Ovary (tissue), 9 donors: ENCODE measurements around the gene KRT71. TPM values are rescaled to one million over a fixed set of nuclear protein-coding genes. Genes with fewer than 3 reads are reported as not detected.

Source experiments
- DNase-seq, 5 donors: peaks; one replicate each; pipeline ENCODE4 v3.0.0-alpha.2; 2019 to 2020
- H3K27ac ChIP-seq, 2 donors: fragments of 200-600 bp; one replicate each; pipeline versions ENCODE4 v1.5.1 to v1.8.0; 2019 to 2022
- H3K27me3 ChIP-seq: fragments of 200-600 bp; one replicate; pipeline ENCODE4 v1.8.0; 2022
- H3K36me3 ChIP-seq: fragments of 200-600 bp; sonication (generic); one replicate; pipeline ENCODE4 v1.5.1; 2019
- H3K4me1 ChIP-seq: one replicate; pipeline ENCODE4 v1.8.1; 2013; ENCODE audit warnings: mild to moderate bottlenecking, moderate library complexity; ENCODE audit not compliant: insufficient read depth
- H3K4me3 ChIP-seq: fragments of 200-600 bp; sonication (generic); one replicate; pipeline ENCODE4 v1.5.1; 2017
- H3K9me3 ChIP-seq, 2 donors: fragments of 200-600 bp in 1 of 2; sonication (generic) in 1 of 2; one replicate each; pipeline versions ENCODE4 v1.5.1 to v1.8.1; 2013 to 2019; ENCODE audit warnings: mild to moderate bottlenecking in 1 of 2, moderate library complexity in 1 of 2
- EP300 ChIP-seq: sonication (generic); formaldehyde crosslinking; IDR thresholded peaks from one replicate; pipeline ENCODE4 v1.6.1; 2017; ENCODE audit warnings: antibody characterized with exemption
- POLR2A ChIP-seq: fragments of 450-650 bp; IDR thresholded peaks from one replicate; pipeline ENCODE4 v1.6.1; 2017; ENCODE audit warnings: antibody characterized with exemption, mild to moderate bottlenecking, moderate library complexity
- WGBS, 3 donors: extraction: QIAGEN DNeasy Blood & Tissue Kit in 1 of 3; methylation state at CpG; one replicate each; pipeline versions ENCODE4 v1.1.5 to v1.1.7; 2013 to 2017; 5-methylcytosine and 5-hydroxymethylcytosine counted together
- intact Hi-C, 4 donors: fragments of 100-400 bp; cut with DNase I; formaldehyde crosslinking; loops; one replicate each; pipeline versions ENCODE4 v1.11.0 to v1.15.1; 2022 to 2023
- polyA plus RNA-seq, 2 donors: library from polyadenylated mRNA; stranded (reverse); fragments of 200-250 nt in 1 of 2; fragments of 350-450 nt in 1 of 2; fragmentation: Illumina TruSeq in 1 of 2; extraction: RNeasy Lipid Tissue Mini Kit (QIAGEN cat#74804) in 1 of 2; gene quantifications; one replicate each; pipeline ENCODE4 v1.2.3, GENCODE V29; 2013 to 2014
- total RNA-seq, 7 donors: library from RNA; depleted of rRNA in 2 of 7; stranded (reverse); fragments of >200 nt in 2 of 7; fragmentation: NEBNext Ultra II Directional in 3 of 7; extraction: Animal tissue kit (Norgen Biotek cat#: 25700) in 3 of 7; gene quantifications; one replicate each; pipeline versions ENCODE4 v1.1.0 to v1.2.4, GENCODE V29; 2016 to 2023
- TF ChIP-seq, protein P1 (sequence below), 3 donors: fragments of 450-650 bp in 2 of 3; fragments of 200-600 bp in 1 of 3; IDR thresholded peaks; one replicate each; pipeline versions ENCODE4 v1.5.1 to v1.8.0; 2016 to 2022; ENCODE audit warnings: antibody characterized with exemption in 3 of 3, mild to moderate bottlenecking in 1 of 3
- donor health status: DM: no; HTN: no; CAD: no; lungs with moderate emphysema.
- donor health status: DM: no; HTN: no; CAD: no.
- donor health status: Bipolar disorder and iron deficiency.
- donor health status: DM: yes; HTN: yes; CAD: no.
- donor health status: DM: no; HTN: no; CAD: no.
- donor health status: DM: yes; HTN: yes; CAD: no.

KRT71 gene
- total and polyA plus RNA-seq, 9 donors, result not detected

DNA sequence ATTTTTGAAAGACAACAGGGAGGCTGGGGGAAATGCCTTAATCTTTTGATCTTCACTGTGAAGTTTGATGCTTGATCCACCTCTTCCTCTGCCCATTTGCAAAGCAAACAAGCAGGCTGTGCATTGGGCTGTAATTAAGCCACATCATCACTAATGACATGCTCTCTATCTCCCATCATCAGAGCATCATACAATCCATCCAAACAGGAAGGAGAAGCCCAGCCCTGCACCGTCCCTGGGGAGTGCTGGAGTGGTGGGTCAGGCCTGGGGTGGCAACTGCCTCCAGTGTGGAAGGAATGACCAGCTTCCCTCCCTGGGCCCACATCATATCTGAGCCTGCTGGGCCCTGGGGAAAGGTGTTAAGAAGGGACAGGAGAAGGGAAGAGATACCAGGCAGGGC is 27.6 kb upstream of the KRT71 start:
- TF ChIP-seq POLR2A (no peak), EP300 (no peak)
- TF ChIP-seq, protein P1, sequence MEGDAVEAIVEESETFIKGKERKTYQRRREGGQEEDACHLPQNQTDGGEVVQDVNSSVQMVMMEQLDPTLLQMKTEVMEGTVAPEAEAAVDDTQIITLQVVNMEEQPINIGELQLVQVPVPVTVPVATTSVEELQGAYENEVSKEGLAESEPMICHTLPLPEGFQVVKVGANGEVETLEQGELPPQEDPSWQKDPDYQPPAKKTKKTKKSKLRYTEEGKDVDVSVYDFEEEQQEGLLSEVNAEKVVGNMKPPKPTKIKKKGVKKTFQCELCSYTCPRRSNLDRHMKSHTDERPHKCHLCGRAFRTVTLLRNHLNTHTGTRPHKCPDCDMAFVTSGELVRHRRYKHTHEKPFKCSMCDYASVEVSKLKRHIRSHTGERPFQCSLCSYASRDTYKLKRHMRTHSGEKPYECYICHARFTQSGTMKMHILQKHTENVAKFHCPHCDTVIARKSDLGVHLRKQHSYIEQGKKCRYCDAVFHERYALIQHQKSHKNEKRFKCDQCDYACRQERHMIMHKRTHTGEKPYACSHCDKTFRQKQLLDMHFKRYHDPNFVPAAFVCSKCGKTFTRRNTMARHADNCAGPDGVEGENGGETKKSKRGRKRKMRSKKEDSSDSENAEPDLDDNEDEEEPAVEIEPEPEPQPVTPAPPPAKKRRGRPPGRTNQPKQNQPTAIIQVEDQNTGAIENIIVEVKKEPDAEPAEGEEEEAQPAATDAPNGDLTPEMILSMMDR (IDR thresholded peaks at IDR 0.05), result no peak
- H3K4me1 ChIP-seq, result no peaks in the 10 kb centered on the region
- intact Hi-C loops, result no loop called here
- no peak overlapping the region for H3K27ac ChIP-seq
- H3K27me3 ChIP-seq, result no peaks in the 10 kb centered on the region
- 65 to 78% (median 67%) methylated on average over 1 of the region's 1 CpG for WGBS, 3 donors
- H3K9me3 ChIP-seq, result no peaks in the 10 kb centered on the region
- no peak overlapping the region for H3K4me3 ChIP-seq
- DNase-seq, result peak in 1 of 5 donors; percentile 3
- H3K36me3 ChIP-seq, result no peaks in the 10 kb centered on the region

- WGBS, 3 donors, result 54 to 67% (median 55%) methylated on average over 10 of the region's 10 CpGs
- intact Hi-C loops, result loop anchor here in 1 of 4 donors (10.0 kb wide), 1 partner anchor 215 kb away; the partner anchor contains the start of gene KRT85
Observed at GRCh38 chr12:52579468-52580465, 26.8 kb upstream of the KRT71 start.

GRCh38 chr12:52578469-52578868 is 25.5 kb upstream of the KRT71 start:
- no peak overlapping the region for H3K4me3 ChIP-seq
- TF ChIP-seq EP300 (no peak), POLR2A (no peak)
- TF ChIP-seq, protein P1 (IDR thresholded peaks at IDR 0.05), result no peak
- intact Hi-C loops, result loop anchor here in 1 of 4 donors (10.0 kb wide), 1 partner anchor 214 kb away; the partner anchor contains the start of gene KRT85
- H3K4me1 ChIP-seq, result no peaks in the 10 kb centered on the region
- no peak overlapping the region for H3K27ac ChIP-seq
- no peak for DNase-seq
- H3K36me3 ChIP-seq, result no peaks in the 10 kb centered on the region
- H3K9me3 ChIP-seq, result no peaks in the 10 kb centered on the region
- WGBS, 3 donors, result 82 to 89% (median 83%) methylated on average over 3 of the region's 3 CpGs
- no peaks in the 10 kb centered on the region for H3K27me3 ChIP-seq

More at GRCh38 chr12:52579468-52580465, 26.8 kb upstream of the KRT71 start:
- TF ChIP-seq EP300, result no peak
- TF ChIP-seq POLR2A, result no peak
- TF ChIP-seq, protein P1 (IDR thresholded peaks at IDR 0.05), result no peak
- no peak for DNase-seq
- no peaks in the 10 kb centered on the region for H3K9me3 ChIP-seq
- H3K27me3 ChIP-seq, result no peaks in the 10 kb centered on the region
- H3K36me3 ChIP-seq, result no peaks in the 10 kb centered on the region
- no peak overlapping the region for H3K27ac ChIP-seq
- H3K4me3 ChIP-seq, result no peak overlapping the region
- no peaks in the 10 kb centered on the region for H3K4me1 ChIP-seq

- Histone ChIP-seq H3K9me3 (no peaks in the 10 kb centered on the region), H3K4me1 (no peaks in the 10 kb centered on the region), H3K27me3 (no peaks in the 10 kb centered on the region), H3K36me3 (no peaks in the 10 kb centered on the region), H3K4me3 (no peak overlapping the region), H3K27ac (no peak overlapping the region)
- no peak for TF ChIP-seq EP300
- DNase-seq, result no peak
- intact Hi-C loops, result loop anchor here in 1 of 4 donors (10.0 kb wide), 1 partner anchor 213 kb away; the partner anchor contains the start of gene KRT85
- 90 to 92% (median 90%) methylated on average over 8 of the region's 8 CpGs for WGBS, 3 donors
Observed at GRCh38 chr12:52577316-52577715, 24.4 kb upstream of the KRT71 start.
